DMS 273 (cell line): ENCODE results near the gene YPEL5.
"Not testable (repeated sequence)": the region's sequence is repeated elsewhere in the genome, so short reads cannot be mapped to it uniquely, and the experiment has no call there.

Source experiments
- DNase-seq: peaks from one replicate; lab custom pipeline; 2025; ENCODE audit not compliant: unreplicated experiment; lab: John Stamatoyannopoulos, UW

The YPEL5 gene

DNA sequence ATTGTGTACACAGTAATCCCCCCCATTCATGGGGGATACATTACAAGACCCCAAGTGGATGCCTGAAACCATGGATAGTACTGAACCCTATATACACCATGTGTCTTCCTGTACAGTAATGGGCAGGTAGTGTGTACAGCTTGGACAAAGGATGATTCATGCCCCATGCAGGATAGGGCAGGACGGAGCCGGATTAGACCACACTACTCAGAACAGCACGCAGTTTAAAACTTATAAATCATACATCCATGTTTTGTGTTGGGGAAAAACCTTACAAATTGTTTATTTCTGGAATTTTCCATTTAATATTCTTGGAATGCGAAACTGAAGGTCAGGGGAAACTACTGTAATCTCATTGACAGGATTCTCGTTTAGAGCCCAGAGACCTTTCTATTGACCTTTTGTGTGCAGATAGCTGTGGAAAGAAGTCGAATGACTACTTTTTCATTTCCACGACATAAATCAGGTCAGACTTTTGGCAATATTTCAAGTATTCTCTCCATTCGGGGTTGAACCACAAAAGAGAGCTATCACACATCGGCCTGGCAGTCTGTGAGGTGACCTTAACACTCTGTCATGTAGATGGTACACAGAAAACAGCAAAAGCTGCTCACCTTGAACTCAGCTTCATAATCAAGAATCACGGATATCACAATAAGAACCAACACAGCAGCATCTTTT is 9.9 kb upstream of the YPEL5 start:
- DNase-seq: no peak

DNA sequence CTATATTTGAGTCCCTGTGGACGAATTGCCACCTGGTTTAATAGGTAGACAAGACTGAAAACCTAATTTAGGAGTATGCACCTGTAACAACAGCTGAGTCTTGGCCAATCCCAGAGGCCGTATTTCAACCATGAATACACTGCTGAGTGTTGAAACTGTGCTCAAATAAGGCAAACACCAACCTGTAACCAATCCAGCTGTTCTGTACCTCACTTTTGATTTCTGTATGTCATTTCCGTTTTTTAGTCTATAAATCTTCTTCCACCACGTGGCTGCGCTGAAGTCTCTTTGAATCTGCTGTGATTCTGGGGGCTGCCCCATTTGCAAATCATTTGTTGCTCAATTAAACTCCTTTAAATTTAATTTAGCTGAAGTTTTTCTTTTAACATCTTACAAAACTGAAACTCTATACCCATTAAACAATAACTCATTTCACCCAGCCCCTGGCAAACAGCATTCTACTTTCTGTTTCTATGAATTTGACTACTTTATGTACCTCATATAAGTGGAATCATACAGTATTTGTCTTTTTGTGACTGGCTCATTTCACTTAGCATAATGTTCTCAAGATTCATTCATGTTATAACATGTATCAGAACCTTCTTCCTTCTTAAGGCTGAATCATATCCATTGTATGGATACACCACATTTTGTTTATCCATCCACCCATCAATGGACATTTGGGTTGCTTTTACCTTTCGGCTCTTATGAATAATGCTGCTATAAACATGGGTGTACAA is 7.5 kb upstream of the YPEL5 start:
- no peak for DNase-seq

DNA sequence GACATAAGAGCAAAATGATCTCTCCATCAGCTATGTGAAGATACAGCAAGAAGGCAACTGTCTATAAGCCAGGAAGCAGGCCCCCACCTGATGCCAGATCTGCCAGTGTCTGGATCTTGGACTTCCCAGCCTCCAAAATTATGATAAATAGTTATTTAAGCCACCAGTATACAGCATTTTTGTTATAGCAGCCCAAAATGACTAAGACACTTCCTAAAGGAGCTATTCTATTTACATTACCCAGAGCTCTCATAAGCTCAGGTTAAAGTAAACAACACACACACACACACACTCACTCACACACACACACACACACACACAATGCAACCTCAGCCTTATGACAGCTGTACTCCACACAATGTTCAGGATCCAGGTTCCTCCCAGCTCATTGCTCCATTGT is 5.7 kb upstream of the YPEL5 start:
- no peak for DNase-seq

DNA sequence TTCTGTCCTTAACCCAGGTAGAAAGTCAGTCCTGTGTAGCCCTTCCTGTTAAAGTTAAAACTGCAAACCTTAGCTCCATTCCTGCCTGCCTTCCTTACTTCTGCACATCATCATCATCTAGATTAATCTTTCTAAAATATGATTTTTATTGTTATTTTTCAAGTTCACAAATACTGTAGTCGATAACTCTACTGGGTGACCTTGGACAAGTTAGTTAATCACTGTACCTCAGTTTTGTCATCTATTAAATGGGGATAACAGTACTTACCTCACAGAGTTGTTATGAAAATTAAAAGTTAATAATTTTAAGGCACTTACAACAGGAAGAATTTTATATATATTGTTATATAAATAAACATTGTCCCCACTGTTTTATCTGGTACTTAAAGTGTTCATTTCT is 2.5 kb upstream of the YPEL5 start:
- no peak for DNase-seq

DNA sequence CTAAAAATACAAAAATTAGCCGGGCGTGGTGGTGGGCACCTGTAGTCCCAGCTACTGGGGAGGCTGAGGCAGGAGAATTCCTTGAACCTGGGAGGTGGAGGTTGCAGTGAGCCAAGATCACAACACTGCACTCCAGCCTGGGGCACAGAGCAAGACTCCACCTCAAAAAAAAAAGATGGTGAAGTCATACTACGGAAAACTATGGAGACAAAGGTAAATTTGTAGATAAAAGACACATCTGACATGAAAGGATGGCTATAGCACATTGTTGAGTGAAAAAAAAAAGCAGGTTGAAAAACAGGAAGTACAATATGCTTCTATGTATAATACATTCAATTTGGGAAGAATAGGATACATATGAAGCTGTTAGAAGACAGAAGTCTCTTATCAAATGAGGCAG is 1.9 kb upstream of the YPEL5 start:
- not testable (repeated sequence) for DNase-seq

DNA sequence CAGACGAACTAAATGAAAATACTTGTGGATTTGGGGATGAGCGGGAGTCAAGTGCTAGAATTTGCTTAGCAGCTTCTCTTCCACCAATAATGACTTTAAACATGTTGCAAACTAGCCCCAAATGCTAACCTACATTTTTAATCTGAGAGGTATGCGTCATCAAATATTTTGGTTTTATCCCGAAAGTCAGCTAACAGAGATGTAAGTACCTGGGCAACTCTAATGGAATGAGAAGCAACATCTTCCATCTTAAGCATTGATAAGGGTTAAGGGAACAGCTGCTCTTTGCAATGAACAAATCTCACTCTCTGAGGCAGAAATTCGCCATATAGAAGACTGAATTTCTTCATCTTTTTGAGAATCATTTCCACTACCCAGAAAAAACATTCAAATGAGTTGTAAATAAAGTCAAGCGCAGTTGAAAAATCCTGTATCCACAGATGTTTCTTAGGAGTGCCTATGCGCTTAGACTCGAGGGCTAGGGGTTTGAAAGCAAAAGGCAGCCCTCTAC is 926 bp upstream of the YPEL5 start:
- no peak for DNase-seq

DNA sequence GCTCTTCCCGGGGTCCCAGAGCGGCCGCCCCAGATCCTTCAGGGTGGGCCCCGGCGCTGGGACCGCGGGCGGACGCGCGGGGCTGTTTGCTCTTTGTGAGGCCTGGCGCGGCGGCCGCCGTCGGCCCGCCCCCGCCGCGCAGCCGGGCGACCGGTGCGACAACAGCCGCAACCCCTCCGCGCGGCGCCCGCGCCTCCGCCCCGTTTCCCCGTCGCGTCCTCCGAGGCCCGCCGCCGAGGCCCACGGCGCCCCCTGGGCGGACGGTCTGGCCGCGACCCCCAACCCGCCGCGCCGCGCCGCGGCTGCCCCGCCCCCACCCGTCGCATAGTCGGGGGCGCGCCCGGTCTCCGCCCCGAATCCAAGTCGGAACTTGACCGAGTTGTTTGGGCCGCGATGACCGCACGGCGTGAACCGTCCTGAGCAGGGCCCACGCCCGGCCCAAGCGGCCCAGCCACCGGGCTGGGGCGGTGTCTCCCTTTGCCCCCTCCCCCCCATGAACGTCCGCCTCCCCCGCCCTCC is 448 bp downstream of the YPEL5 start:
- peak; percentile 69 for DNase-seq

DNA sequence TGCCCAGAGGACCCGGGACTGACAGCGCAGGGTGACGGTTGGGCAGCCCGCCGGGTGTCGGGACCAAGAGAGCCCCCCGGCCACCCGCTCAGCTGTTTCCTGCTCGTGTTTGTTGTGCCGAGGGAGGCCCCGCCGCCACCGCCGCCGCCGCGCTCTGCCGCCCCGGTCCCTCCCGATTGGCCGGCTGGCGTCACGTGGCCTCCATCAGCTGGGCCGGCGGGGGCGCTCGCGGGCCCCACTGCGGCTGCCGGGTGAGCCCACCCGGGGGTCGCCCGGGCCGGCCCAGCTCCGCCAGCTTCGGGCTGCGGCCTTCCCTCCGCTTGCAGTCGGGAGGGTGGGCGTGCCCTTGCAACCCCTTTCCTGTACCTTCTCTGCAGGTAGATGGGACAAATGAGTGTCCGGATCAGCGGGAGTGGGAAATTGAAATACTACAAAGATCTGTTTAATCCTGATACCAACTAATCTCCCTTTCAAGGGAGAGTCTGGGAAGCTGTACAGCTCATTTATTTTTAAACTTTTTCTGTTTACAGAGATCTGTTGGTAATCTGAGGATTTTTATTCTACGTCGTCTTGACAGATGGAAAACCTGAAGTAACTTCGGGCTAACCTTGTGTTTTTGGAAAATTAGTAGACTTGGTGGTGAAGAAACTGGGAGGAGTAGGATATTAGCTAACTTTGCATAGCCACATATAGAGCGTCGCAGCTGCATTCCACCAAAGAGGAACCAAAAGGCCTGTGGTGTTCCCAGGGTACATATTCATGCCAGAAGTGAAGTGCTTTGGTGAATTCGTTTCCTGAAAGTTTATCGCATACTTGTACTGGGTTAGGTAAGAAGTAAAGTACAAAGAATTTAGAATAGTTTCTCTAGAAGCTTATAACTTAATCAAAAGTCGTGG is 1.2 kb downstream of the YPEL5 start:
- DNase-seq: peak; percentile 84

DNA sequence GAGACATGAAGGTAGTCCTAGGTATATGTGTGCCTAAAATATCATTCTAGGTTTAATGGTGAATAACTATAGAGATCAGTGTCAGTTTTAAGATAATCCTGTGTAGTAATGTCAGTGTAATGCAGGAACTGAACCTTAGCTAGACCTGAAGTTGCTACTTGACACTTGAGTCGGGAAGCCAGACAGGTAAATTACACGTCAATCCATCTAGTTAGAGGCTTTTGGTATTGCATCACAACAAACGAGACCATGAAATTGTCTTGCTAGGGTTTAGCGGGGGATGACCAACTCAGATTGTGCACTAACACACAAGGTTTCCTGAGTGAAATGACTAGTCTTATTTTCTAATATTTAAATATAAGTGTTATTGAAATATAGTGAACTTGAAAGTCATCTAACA is 2.0 kb downstream of the YPEL5 start:
- DNase-seq: no peak

DNA sequence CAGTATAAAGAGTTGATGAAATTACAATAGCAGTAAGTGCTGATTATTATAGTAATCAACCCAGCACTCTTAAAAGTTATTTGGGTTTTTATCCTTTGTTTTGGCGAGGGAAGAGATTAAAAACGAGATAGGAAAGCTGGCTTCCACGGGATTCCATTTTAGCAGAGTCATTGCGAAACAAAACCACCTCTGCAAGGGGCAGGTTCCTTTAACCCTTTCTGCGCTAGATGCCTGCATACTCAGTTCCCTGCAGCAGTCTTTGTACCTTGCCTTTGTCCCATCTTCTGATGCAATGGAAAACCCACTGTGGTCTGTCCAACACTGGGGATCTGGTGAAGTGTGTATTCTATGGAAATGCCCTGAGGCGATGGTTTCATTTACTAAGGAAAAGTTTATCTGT is 2.7 kb downstream of the YPEL5 start:
- no peak for DNase-seq

DNA sequence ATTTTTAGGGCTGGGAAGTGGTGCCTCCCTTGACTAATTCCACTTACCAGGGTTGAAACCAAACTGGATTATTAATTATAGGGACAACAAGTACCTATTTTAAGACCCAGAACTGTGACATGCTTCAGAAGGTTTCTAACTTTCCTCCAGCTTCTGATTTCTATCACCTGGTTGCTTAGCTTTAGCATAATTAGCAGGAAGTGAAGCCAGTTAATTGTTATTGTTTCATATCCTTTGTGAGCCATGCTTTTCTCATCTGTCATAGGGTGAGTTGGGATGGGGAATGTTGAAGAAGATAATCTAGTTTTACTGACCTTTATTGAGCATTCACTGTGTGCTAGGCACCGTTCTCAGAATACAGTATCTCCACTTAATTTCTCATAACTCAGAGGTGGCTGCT is 3.2 kb downstream of the YPEL5 start:
- DNase-seq: no peak

DNA sequence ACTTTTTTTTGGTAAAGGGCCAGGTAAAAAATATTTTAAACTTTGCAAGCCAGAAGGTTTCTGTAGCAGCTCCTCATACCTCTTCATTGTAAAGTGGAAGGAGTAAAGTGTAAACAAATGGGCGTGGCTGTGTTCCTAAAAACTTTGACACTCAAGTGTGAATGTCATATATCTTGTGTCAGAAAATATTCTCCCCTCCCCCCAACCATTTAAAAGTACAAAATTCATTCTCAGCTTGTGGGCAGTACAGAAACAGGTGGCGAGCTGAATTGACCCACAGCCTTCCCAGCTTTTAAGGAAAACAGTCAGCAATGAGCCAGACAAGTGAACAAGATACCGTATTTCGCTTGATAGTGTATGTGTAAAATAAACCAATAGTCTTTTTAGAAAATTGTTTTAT is 4.0 kb downstream of the YPEL5 start:
- no peak for DNase-seq

DNA sequence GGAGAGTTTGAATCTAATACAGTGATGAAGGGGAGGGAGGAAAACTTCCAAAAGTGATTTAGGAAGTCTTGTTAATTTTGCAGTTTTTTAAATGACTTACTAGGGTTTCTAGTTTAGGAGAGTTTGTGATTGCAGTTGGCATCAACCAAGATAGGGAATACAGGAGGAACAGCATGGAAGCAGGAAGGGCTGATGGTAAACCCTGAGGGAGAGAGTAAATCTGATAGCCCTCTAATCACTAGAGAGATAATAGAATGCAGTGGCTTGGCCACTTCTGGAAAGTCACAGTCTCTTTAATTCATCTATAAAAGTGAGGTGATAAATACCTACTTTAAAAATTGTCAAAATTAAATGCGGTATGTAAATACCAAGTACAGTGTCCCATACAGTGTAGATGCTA is 5.6 kb downstream of the YPEL5 start:
- DNase-seq: no peak

DNA sequence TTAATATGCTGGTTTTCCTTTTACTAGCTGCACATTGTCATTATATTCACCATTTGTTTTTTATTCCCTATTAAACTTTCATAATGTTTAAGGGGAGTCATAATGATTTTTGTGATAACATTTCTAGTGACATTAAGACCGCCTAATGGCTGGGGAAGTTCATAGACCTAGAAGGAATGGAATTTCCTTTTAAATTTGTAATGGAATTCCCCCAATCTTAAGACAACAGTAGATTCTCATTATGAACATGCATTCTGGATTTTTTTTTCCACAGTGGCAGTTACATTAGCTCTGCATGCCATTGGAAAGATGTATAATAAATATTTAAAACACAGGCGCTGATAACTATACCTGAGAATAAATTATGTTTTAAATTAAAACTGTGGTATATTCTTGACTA is 8.4 kb downstream of the YPEL5 start:
- DNase-seq: no peak

DNA sequence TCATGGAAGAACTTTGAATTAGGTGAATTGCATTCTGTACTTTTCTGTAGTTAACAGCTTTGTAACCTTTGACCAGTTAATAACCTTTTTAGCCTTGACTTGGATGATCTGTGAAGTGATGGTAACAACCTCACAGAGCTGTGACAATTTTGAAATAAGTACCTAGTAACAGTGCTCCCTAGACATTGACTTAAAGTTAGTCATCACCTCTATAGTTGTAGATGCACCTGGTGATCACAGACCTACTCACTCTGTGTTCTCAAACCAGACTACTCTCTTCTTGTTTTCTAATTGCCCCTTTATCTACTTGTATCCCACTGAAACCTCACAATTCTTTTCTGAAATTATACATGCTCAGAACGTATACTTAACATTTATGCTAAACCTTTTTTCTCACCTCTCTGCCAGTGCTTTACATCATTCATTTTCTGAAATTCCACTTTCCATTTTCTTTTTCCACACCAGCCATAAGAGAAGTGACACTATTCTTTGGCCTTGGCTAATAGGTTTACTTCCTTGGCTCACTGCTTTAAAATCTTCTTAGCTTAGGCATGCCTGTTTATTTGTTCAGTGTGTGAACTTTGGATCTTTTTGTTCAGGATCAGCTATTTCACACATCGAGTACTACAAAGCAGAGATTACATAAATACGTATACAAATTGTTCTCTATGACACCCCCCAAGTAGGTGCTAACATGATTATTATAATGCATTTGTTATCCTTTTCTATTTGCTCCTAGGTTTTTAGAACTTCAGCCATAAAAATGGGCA is 9.3 kb downstream of the YPEL5 start:
- DNase-seq: no peak

DNA sequence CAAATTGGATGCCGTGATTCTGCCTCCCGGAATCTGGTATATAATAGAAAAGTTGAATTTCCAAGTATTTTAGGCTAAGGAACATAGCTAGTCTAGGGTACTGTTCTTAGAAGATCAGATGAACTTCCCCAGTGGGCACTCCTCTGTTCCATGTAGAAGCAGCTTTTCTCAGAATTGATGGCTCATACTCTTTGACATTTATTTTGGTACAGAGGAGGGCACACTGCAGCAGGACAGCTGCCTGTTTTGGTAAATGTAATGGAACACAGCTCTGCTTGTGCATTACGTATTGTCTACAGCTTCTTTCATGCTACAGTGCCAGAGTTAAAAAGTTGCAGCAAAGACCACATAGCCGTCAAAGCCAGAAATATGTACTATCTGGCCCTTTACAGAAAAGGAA is 10.8 kb downstream of the YPEL5 start:
- DNase-seq: no peak

DNA sequence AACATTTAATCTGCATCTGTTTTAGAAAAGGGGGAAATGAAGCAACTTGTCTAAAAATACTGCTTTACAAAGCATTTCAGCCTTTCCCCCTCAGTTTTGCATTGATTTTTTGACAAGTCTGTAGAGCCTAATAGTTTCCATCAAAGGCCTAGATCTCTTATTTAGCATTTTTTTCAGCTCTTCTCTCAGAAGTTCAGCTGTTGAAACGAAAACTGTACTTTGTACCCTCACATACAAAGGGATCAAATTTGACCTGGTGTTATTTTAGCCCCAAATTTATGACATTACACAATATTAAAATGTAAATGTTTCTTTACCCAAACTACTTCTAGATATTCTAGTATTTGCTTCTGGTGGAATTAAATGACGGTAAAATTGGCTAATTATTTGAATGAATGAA is 13.0 kb downstream of the YPEL5 start:
- no peak for DNase-seq

DNA sequence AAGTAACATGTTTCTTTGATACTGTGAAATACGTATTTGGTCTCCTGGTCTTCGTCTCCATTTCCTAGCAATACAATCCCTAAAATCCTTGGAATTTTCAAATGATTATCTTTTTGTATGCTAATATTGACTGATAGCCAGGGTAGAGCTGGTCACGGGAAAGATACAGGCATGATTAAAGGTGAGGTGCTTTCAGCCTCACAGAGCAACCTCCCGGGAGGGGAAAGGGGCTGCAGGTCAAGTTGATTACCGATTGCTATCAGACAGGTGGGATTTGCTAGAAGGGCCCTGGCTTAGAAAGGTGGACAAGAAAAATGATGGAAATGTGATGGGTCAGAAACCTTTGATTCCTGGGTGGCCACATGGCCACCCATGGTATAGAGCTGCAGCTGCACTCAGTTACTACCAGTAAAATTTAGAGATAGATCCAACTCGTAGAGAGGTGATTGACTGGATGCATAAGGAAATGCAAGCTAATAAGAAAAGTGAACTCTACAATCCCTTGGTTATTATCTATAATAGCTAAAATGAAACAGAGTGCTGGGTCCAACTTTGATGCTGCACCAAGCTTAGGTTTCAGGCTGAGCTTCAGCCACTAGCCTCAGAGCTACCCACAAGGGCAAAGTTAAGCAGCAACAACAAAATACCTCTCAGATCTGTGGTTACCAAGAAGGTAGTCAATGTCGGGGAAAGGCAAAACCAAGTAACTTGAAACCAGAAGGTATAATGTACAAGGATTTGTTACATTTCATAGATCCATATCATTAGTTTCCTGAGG is 15.3 kb downstream of the YPEL5 start:
- DNase-seq: no peak

DNA sequence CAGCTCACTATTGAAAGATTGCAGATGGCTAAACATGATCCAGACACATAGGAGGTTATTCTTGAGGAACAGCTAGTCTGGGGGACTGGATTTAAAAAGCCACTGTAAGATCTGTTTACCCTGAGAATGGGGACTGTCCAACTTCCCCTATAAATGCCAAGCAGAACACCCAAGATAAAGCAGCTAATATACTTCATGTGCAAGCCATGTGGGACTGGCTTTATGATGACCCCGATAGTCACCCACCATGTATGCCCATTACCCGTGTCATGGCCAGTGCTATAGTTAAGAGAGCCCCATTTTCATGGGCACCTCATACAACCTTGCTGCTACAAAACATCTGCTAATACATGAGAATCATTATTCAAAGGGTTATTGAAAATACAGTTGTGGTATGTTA is 16.0 kb downstream of the YPEL5 start:
- no peak for DNase-seq
